Parathyroid adenoma (tissue), 2 donors: ENCODE results near the gene UBE2I.
"Not testable (repeated sequence)": the region's sequence is repeated elsewhere in the genome, so short reads cannot be mapped to it uniquely, and the experiment has no call there.

Experiments used
- H2AFZ ChIP-seq: fragments of 300-600 bp; sonication (generic); one replicate; pipeline ENCODE4 v1.7.0; 2017; ENCODE audit warnings: antibody characterized with exemption, mild to moderate bottlenecking
- H3K27ac ChIP-seq: fragments of 300-600 bp; sonication (generic); one replicate; pipeline ENCODE4 v1.7.0; 2017
- H3K27me3 ChIP-seq: fragments of 300-600 bp; sonication (generic); one replicate; pipeline ENCODE4 v1.7.0; 2017; ENCODE audit warnings: low read length; ENCODE audit not compliant: control insufficient read depth, insufficient read depth
- H3K36me3 ChIP-seq: fragments of 300-600 bp; sonication (generic); one replicate; pipeline ENCODE4 v1.7.0; 2017; ENCODE audit warnings: low read length; ENCODE audit not compliant: control insufficient read depth, insufficient read depth
- H3K4me1 ChIP-seq: fragments of 300-600 bp; sonication (generic); one replicate; pipeline ENCODE4 v1.7.0; 2017; ENCODE audit warnings: control low read depth
- H3K4me2 ChIP-seq: fragments of 300-600 bp; sonication (generic); one replicate; pipeline ENCODE4 v1.7.0; 2017; ENCODE audit warnings: low read length
- H3K4me3 ChIP-seq: fragments of 300-600 bp; sonication (generic); one replicate; pipeline ENCODE4 v1.7.0; 2017; ENCODE audit warnings: low read depth, low read length
- H3K79me2 ChIP-seq: fragments of 300-600 bp; sonication (generic); one replicate; pipeline ENCODE4 v1.7.0; 2017; ENCODE audit warnings: control low read depth
- H3K9ac ChIP-seq: fragments of 300-600 bp; sonication (generic); one replicate; pipeline ENCODE4 v1.7.0; 2017; ENCODE audit warnings: mild to moderate bottlenecking
- H3K9me3 ChIP-seq: fragments of 300-600 bp; sonication (generic); one replicate; pipeline ENCODE4 v1.7.0; 2017; ENCODE audit warnings: low read length; ENCODE audit not compliant: control insufficient read depth
- CTCF ChIP-seq: fragments of 300-600 bp; sonication (generic); IDR thresholded peaks from one replicate; pipeline ENCODE4 v1.7.0; 2017; ENCODE audit warnings: antibody characterized with exemption, mild to moderate bottlenecking
- donor health status: primary hyperparathyroidism.

The UBE2I gene

GRCh38 chr16:1325673-1326371, 16.4 kb downstream of the UBE2I start:
- Histone ChIP-seq H3K27ac (no peak overlapping the region), H3K36me3 (no peaks in the 10 kb centered on the region), H3K79me2 (peaks cover under 1% of the 10 kb centered on the region), H3K4me1 (no peaks in the 10 kb centered on the region), H3K4me2 (no peak overlapping the region), H3K9me3 (no peaks in the 10 kb centered on the region), H2AFZ (no peak overlapping the region), H3K9ac (no peak overlapping the region), H3K4me3 (no peak overlapping the region), H3K27me3 (no peaks in the 10 kb centered on the region)
- TF ChIP-seq CTCF: no peak

DNA sequence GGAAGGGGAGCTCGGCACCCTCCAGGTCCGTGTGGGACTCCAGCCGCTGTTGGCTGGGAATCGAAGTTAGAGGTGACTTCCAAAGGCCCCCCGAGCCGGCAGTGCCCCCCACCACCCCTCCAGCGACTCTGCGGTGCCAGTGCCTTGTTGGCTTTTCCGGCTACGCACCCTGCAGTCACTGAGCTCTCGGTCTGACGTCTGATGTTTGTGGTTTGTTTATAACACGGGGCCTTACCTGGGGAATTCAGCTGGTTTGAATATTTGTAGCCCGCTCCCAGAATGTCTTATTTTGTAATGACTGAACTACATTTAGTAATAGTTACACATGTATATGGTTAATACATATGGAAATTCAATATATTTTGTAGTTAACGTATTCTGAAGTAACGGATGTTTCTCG, 17.0 kb downstream of the UBE2I start:
- Histone ChIP-seq H3K9me3 (no peaks in the 10 kb centered on the region), H2AFZ (no peak overlapping the region), H3K9ac (no peak overlapping the region), H3K79me2 (no peaks in the 10 kb centered on the region), H3K4me2 (no peak overlapping the region), H3K4me3 (no peak overlapping the region), H3K36me3 (no peaks in the 10 kb centered on the region), H3K27ac (no peak overlapping the region), H3K4me1 (no peaks in the 10 kb centered on the region), H3K27me3 (no peaks in the 10 kb centered on the region)
- no peak for TF ChIP-seq CTCF

DNA sequence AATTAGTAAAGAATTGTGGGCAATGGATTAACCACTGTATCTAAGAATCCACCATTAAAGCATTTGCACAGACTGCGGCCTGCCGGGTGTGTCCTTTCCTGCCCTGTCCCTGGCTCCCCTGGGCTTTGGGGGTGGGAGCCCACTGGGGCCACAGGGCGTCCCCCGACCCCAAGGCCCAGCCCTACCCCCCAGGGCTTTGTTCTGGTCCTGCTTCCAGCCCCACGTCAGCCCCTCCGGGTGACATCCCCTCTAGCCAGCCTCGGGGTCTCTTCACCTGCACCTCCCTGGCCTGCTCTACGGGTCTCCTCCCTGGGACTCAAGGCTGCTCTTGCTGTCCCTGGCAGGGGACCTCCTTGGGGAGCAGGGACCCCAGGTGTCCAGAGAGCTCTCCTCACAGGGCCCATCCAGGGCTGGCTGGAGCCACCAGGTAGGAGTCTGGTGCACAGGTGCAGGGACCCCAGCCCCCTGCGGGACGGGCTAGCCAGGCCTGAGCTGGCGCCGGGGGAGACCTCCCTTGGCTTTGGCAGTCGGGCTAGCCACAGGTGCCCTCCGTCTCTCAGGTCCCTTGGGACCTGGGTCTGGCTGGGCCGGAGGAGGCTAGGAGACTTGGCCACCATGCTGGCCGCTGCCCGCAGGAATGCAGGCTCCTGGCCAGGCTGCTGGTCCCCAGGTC, 17.6 kb downstream of the UBE2I start:
- H3K36me3 ChIP-seq: no peaks in the 10 kb centered on the region
- no peak overlapping the region for H2AFZ ChIP-seq
- H3K27me3 ChIP-seq: no peaks in the 10 kb centered on the region
- no peaks in the 10 kb centered on the region for H3K79me2 ChIP-seq
- TF ChIP-seq CTCF: no peak
- no peak overlapping the region for H3K4me2 ChIP-seq
- no peak overlapping the region for H3K27ac ChIP-seq
- H3K9me3 ChIP-seq: no peaks in the 10 kb centered on the region
- peaks cover 6% of the 10 kb centered on the region for H3K4me1 ChIP-seq
- H3K4me3 ChIP-seq: no peak overlapping the region
- no peak overlapping the region for H3K9ac ChIP-seq

DNA sequence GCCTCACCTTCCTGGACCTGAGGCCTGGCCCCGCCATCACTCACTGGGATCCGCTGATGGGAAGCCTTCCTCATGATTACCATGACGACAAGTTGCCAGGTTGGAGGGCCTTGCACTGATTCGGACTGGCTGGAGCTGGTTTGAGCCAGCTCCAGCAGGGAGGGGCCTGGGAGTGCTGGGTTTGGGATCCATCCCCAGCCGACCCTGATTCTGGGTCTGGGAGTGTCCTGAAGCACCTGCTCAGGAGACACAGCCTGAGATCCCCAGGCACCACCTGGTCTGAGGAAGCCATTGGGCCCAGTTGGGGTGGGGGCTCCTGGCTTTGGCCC, 18.1 kb downstream of the UBE2I start:
- H3K4me1 ChIP-seq: peaks cover 6% of the 10 kb centered on the region
- H2AFZ ChIP-seq: no peak overlapping the region
- no peak overlapping the region for H3K27ac ChIP-seq
- H3K9me3 ChIP-seq: no peaks in the 10 kb centered on the region
- H3K36me3 ChIP-seq: no peaks in the 10 kb centered on the region
- no peak overlapping the region for H3K4me2 ChIP-seq
- H3K4me3 ChIP-seq: no peak overlapping the region
- no peaks in the 10 kb centered on the region for H3K79me2 ChIP-seq
- H3K9ac ChIP-seq: no peak overlapping the region
- TF ChIP-seq CTCF: no peak
- no peaks in the 10 kb centered on the region for H3K27me3 ChIP-seq

- not testable (repeated sequence) for H3K9me3 ChIP-seq, H3K4me3 ChIP-seq, H3K27ac ChIP-seq
These were observed 18.7 kb downstream of the UBE2I start for GRCh38 chr16:1328136-1328535.

GRCh38 chr16:1328961-1329360, 19.5 kb downstream of the UBE2I start:
- not testable (repeated sequence) for H3K4me3 ChIP-seq, H3K27ac ChIP-seq, H2AFZ ChIP-seq, H3K4me2 ChIP-seq, H3K79me2 ChIP-seq, H3K36me3 ChIP-seq, H3K27me3 ChIP-seq, H3K9me3 ChIP-seq, H3K9ac ChIP-seq, H3K4me1 ChIP-seq

More at GRCh38 chr16:1328136-1328535, 18.7 kb downstream of the UBE2I start:
- not testable (repeated sequence) for H3K36me3 ChIP-seq, H3K27me3 ChIP-seq, H3K9ac ChIP-seq, H3K4me2 ChIP-seq, H2AFZ ChIP-seq, H3K79me2 ChIP-seq, H3K4me1 ChIP-seq
